ENCODE results near the gene UFL1. TPM values are rescaled to one million over a fixed set of nuclear protein-coding genes. Genes with fewer than 3 reads are reported as not detected.

Gene UFL1
- total RNA-seq, 1 donor from 2014 or later: 39.6 TPM

DNA sequence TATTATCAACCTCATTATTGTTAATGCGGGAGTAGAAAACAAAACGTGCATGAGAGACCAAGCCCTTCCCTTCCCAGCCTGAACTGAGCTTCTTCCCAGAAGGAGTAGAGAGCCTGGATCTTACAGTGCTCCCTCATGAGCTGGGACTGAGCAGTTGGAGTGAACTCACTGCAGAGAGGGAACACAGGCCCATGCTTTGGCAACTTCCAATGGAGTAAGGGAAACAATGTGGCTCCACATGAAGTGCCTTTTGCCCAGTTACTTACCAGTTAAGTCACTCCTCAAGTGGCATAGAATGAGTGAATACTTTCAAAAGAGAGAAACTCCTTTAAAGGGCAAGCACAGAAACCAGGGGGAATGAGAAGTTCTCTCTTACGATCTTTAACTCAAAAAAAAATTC lies 53.8 kb downstream of the UFL1 start:
- no peak for DNase-seq (ENCODE audit: low spot score)

GRCh38 chr6:96576221-96576620 lies 54.6 kb downstream of the UFL1 start:
- DNase-seq (ENCODE audit: low spot score): no peak

- DNase-seq (ENCODE audit: low spot score): no peak
These were observed 60.4 kb downstream of the UFL1 start for GRCh38 chr6:96582021-96582420.

GRCh38 chr6:96582436-96582835 lies 60.8 kb downstream of the UFL1 start:
- no peak for DNase-seq (ENCODE audit: low spot score)

GRCh38 chr6:96604420-96604819 lies 82.8 kb downstream of the UFL1 start:
- no peak for DNase-seq (ENCODE audit: low spot score)

Other genes starting within 250 kb of the UFL1 start
- 14.9 TPM for gene FHL5, start 41.3 kb downstream of the UFL1 start, total RNA-seq